Natural killer cell treated with Interleukin-12 subunit alpha and Interleukin-12 subunit beta and Interleukin-15 and Interleukin-18, amount 100 ng/mL, for 72 hours (primary cell): Measurements from ENCODE around the gene ATP2B2. TPM values are rescaled to one million over a fixed set of nuclear protein-coding genes. Genes with fewer than 3 reads are reported as not detected.
A peak's percentile ranks its signal among the peaks of the same experiment; 100 is the strongest.
"Not testable (repeated sequence)": the region's sequence is repeated elsewhere in the genome, so short reads cannot be mapped to it uniquely, and the experiment has no call there.

ENCODE experiments used
- ATAC-seq, 2 donors: fragments of 150-1000 bp; cut with Tn5 transposase in 1 of 2; sonication (Bioruptor Pico), chemical (Tn5 transposase) in 1 of 2; 2 replicates each; pipeline ENCODE4 v1.10.0; 2021
- DNase-seq: peaks from one replicate; pipeline ENCODE4 v3.0.0; 2022; ENCODE audit warnings: low spot score
- H3K27ac Mint-ChIP-seq, 2 donors: 1 replicate in 1 of 2; 2 replicates in 1 of 2; pipeline ENCODE4 v1.8.0; 2022; ENCODE audit warnings: mixed read lengths in 2 of 2, mild to moderate bottlenecking in 1 of 2, moderate library complexity in 1 of 2
- H3K27me3 Mint-ChIP-seq, 2 donors: 1 replicate in 1 of 2; 2 replicates in 1 of 2; pipeline ENCODE4 v1.8.0; 2022; ENCODE audit warnings: mixed read lengths in 2 of 2
- H3K36me3 Mint-ChIP-seq: one replicate; pipeline ENCODE4 v1.8.0; 2022; ENCODE audit warnings: mixed read lengths
- H3K4me1 Mint-ChIP-seq, 2 donors: 1 replicate in 1 of 2; 2 replicates in 1 of 2; pipeline ENCODE4 v1.8.0; 2022; ENCODE audit warnings: low read depth in 2 of 2, mixed read lengths in 2 of 2, mild to moderate bottlenecking in 1 of 2
- H3K4me3 Mint-ChIP-seq: one replicate; pipeline ENCODE4 v1.8.0; 2022; ENCODE audit warnings: mixed read lengths
- H3K9me3 Mint-ChIP-seq: 2 replicates; pipeline ENCODE4 v1.8.0; 2022; ENCODE audit warnings: mixed read lengths
- total RNA-seq, 2 donors: library from RNA; stranded (reverse); gene quantifications; one replicate each; pipeline ENCODE4 v1.2.3, GENCODE V29; 2022

The ATP2B2 gene
- total RNA-seq, 2 donors from 2014 or later = not detected

GRCh38 chr3:10309736-10310135, 195.7 kb downstream of the ATP2B2 start:
- no peak for DNase-seq
- Mint-ChIP-seq H3K4me1 (peaks cover 14 to 22% of the 10 kb centered on the region in 2 donors), H3K9me3 (no peaks in the 10 kb centered on the region), H3K27ac (peak overlapping the region; percentile 0 to 9), H3K36me3 (peaks cover 37% of the 10 kb centered on the region), H3K4me3 (no peak overlapping the region), H3K27me3 (no peaks in the 10 kb centered on the region)
- ATAC-seq = no peak

- Mint-ChIP-seq H3K4me1 (peaks cover 12 to 17% of the 10 kb centered on the region in 2 donors), H3K27ac (no peak overlapping the region), H3K36me3 (peaks cover 32% of the 10 kb centered on the region), H3K9me3 (no peaks in the 10 kb centered on the region), H3K27me3 (no peaks in the 10 kb centered on the region), H3K4me3 (no peak overlapping the region)
- DNase-seq = no peak
- ATAC-seq = no peak
Measured at GRCh38 chr3:10308678-10309077, 196.7 kb downstream of the ATP2B2 start.

GRCh38 chr3:10306156-10306555, 199.2 kb downstream of the ATP2B2 start:
- Mint-ChIP-seq H3K36me3 (peaks cover 31% of the 10 kb centered on the region), H3K27me3 (no peaks in the 10 kb centered on the region), H3K9me3 (no peaks in the 10 kb centered on the region), H3K4me1 (peaks cover 12 to 17% of the 10 kb centered on the region in 2 donors), H3K27ac (no peak overlapping the region), H3K4me3 (no peak overlapping the region)
- DNase-seq = no peak
- ATAC-seq = no peak

- no peaks in the 10 kb centered on the region for H3K27me3 Mint-ChIP-seq
- peak overlapping the region in 1 of 2 donors; percentile 0 for H3K27ac Mint-ChIP-seq
- H3K4me3 Mint-ChIP-seq = no peak overlapping the region
- no peaks in the 10 kb centered on the region for H3K9me3 Mint-ChIP-seq
- peaks cover 10 to 13% of the 10 kb centered on the region in 2 donors for H3K4me1 Mint-ChIP-seq
- H3K36me3 Mint-ChIP-seq = peaks cover 31% of the 10 kb centered on the region
- ATAC-seq (no peak), DNase-seq (peak; percentile 41)
Measured at GRCh38 chr3:10305331-10305902, 200.0 kb downstream of the ATP2B2 start.

- peaks cover 31% of the 10 kb centered on the region for H3K36me3 Mint-ChIP-seq
- no peaks in the 10 kb centered on the region for H3K27me3 Mint-ChIP-seq
- DNase-seq (peak; percentile 1), ATAC-seq (no peak)
- peak overlapping the region in 1 of 2 donors; percentile 0 for H3K27ac Mint-ChIP-seq
- H3K4me3 Mint-ChIP-seq = no peak overlapping the region
- peaks cover 7 to 10% of the 10 kb centered on the region in 2 donors for H3K4me1 Mint-ChIP-seq
- no peaks in the 10 kb centered on the region for H3K9me3 Mint-ChIP-seq
Measured at GRCh38 chr3:10304905-10305304, 200.5 kb downstream of the ATP2B2 start.

GRCh38 chr3:10303785-10304184, 201.6 kb downstream of the ATP2B2 start:
- H3K4me3 Mint-ChIP-seq = no peak overlapping the region
- H3K36me3 Mint-ChIP-seq = peaks cover 23% of the 10 kb centered on the region
- ATAC-seq (no peak), DNase-seq (peak; percentile 15)
- no peaks in the 10 kb centered on the region for H3K9me3 Mint-ChIP-seq
- H3K27ac Mint-ChIP-seq = no peak overlapping the region
- no peaks in the 10 kb centered on the region for H3K27me3 Mint-ChIP-seq
- peaks cover 11 to 14% of the 10 kb centered on the region in 2 donors for H3K4me1 Mint-ChIP-seq

- H3K4me1 Mint-ChIP-seq = peaks cover 11 to 14% of the 10 kb centered on the region in 2 donors
- ATAC-seq (no peak), DNase-seq (no peak)
- H3K9me3 Mint-ChIP-seq = no peaks in the 10 kb centered on the region
- peaks cover 20% of the 10 kb centered on the region for H3K36me3 Mint-ChIP-seq
- no peaks in the 10 kb centered on the region for H3K27me3 Mint-ChIP-seq
- H3K27ac Mint-ChIP-seq = peak overlapping the region in 1 of 2 donors; percentile 35
- H3K4me3 Mint-ChIP-seq = no peak overlapping the region
Measured at GRCh38 chr3:10303105-10303504, 202.3 kb downstream of the ATP2B2 start.

- Mint-ChIP-seq H3K27ac (peak overlapping the region; percentile 66 to 85), H3K4me3 (no peak overlapping the region), H3K4me1 (peaks cover 14 to 15% of the 10 kb centered on the region in 2 donors), H3K9me3 (no peaks in the 10 kb centered on the region), H3K36me3 (peaks cover 17% of the 10 kb centered on the region), H3K27me3 (no peaks in the 10 kb centered on the region)
- DNase-seq = peak; percentile 25
- ATAC-seq = peak; percentile 17 to 31
Measured at GRCh38 chr3:10300087-10300486, 205.3 kb downstream of the ATP2B2 start.

- H3K4me1 Mint-ChIP-seq = peaks cover 14 to 15% of the 10 kb centered on the region in 2 donors
- no peaks in the 10 kb centered on the region for H3K9me3 Mint-ChIP-seq
- H3K4me3 Mint-ChIP-seq = peak overlapping the region; percentile 21
Measured at GRCh38 chr3:10299679-10300078, 205.7 kb downstream of the ATP2B2 start.

GRCh38 chr3:10299175-10299574, 206.2 kb downstream of the ATP2B2 start:
- H3K4me3 Mint-ChIP-seq = peak overlapping the region; percentile 21
- peaks cover 15% of the 10 kb centered on the region for H3K36me3 Mint-ChIP-seq
- no peak for ATAC-seq
- DNase-seq = no peak
- H3K9me3 Mint-ChIP-seq = no peaks in the 10 kb centered on the region
- peaks cover 18% of the 10 kb centered on the region in 2 donors for H3K4me1 Mint-ChIP-seq
- H3K27ac Mint-ChIP-seq = peak overlapping the region; percentile 66 to 85
- H3K27me3 Mint-ChIP-seq = no peaks in the 10 kb centered on the region

More at GRCh38 chr3:10299679-10300078, 205.7 kb downstream of the ATP2B2 start:
- ATAC-seq = peak; percentile 79 to 82
- Mint-ChIP-seq H3K27ac (peak overlapping the region; percentile 66 to 85), H3K36me3 (peaks cover 15% of the 10 kb centered on the region), H3K27me3 (no peaks in the 10 kb centered on the region)
- peak; percentile 53 for DNase-seq

GRCh38 chr3:10298064-10298463, 207.3 kb downstream of the ATP2B2 start:
- not testable (repeated sequence) for ATAC-seq, H3K27ac Mint-ChIP-seq, H3K4me3 Mint-ChIP-seq, H3K27me3 Mint-ChIP-seq, DNase-seq, H3K36me3 Mint-ChIP-seq, H3K9me3 Mint-ChIP-seq
- H3K4me1 Mint-ChIP-seq = peaks cover 21% of the 10 kb centered on the region in 2 donors

GRCh38 chr3:10294030-10294586, 211.3 kb downstream of the ATP2B2 start:
- no peak overlapping the region for H3K4me3 Mint-ChIP-seq
- ATAC-seq (no peak), DNase-seq (no peak)
- H3K9me3 Mint-ChIP-seq = no peaks in the 10 kb centered on the region
- H3K27ac Mint-ChIP-seq = peak overlapping the region in 1 of 2 donors; percentile 63
- no peaks in the 10 kb centered on the region for H3K27me3 Mint-ChIP-seq
- peaks cover 10% of the 10 kb centered on the region for H3K36me3 Mint-ChIP-seq
- peaks cover 22 to 25% of the 10 kb centered on the region in 2 donors for H3K4me1 Mint-ChIP-seq

- peak; percentile 51 for DNase-seq
- Mint-ChIP-seq H3K27me3 (no peaks in the 10 kb centered on the region), H3K9me3 (no peaks in the 10 kb centered on the region), H3K36me3 (peaks cover 10% of the 10 kb centered on the region), H3K4me3 (peak within 1 kb of the TSS; percentile 73), H3K4me1 (peaks cover 18 to 25% of the 10 kb centered on the region in 2 donors), H3K27ac (peak within 1 kb of the TSS; percentile 86 to 88)
- ATAC-seq = peak; percentile 49 to 70
Measured at GRCh38 chr3:10292505-10293419, 212.6 kb downstream of the ATP2B2 start, which contains the start of gene GHRL. Gene GHRL (minus strand): TSS chr3:10292947. CDS start chr3:10290180, 2,767 bp downstream.
